ENCODE data around the gene NFKBIE. TPM values are rescaled to one million over a fixed set of nuclear protein-coding genes. Genes with fewer than 3 reads are reported as not detected.

The NFKBIE gene
- total RNA-seq, 1 experiment from 2014 or later: 7.6 TPM

- H3K79me2 ChIP-seq (ENCODE audit: insufficient read depth, low read length): peaks cover 55% of the 10 kb centered on the region
- intact Hi-C loops (cut with micrococcal nuclease): no loop called here
- H3K36me3 ChIP-seq (ENCODE audit: control insufficient read depth in 1 of 2, insufficient read depth in 2 of 2, low read length in 2 of 2): peaks cover 1 to 15% of the 10 kb centered on the region in 2 experiments; a peak in 2 of 4 replicates
- BruUV-seq (replicated peaks): TSS peak; percentile 52
- DNase-seq (ENCODE audit: low read depth, low spot score): no peak
- H3K4me3 ChIP-seq (replicated peaks in 1 of 2; ENCODE audit: low read depth in 1 of 2, low read length in 2 of 2): peak overlapping the region; percentile 65 to 74
- H2AFZ ChIP-seq (ENCODE audit: low read depth, low read length, poor library complexity, severe bottlenecking): no peak overlapping the region
- POLR2A ChIA-PET: interaction anchor here (1.0 to 3.0 kb wide), 6 partner anchors 10 to 92 kb away, joined by 3 to 27 read pairs (median 6); partner anchors contain the start of gene HSP90AB1
- CTCF ChIA-PET: interaction anchor here (0.7 to 3.7 kb wide), 8 partner anchors 10 to 79 kb away, joined by 3 to 22 read pairs (median 4); no protein-coding TSS in a partner anchor
- peak overlapping the region; percentile 81 for H3K27ac ChIP-seq (ENCODE audit: low read depth, low read length)
- H4K20me1 ChIP-seq (ENCODE audit: insufficient read depth): peaks cover 4% of the 10 kb centered on the region; the same call in 1 of the 2 replicates
- ATAC-seq: peak; percentile 16
- TF ChIP-seq REST (IDR thresholded peaks at IDR 0.05; ENCODE audit: low read depth) (no peak), SRF (IDR thresholded peaks at IDR 0.05; ENCODE audit: low read depth) (no peak), POLR2AphosphoS5 (IDR thresholded peaks at IDR 0.05; ENCODE audit: low read depth, low read length) (no peak), SP1 (IDR thresholded peaks at IDR 0.05; ENCODE audit: low read depth) (no peak), CBX3 (IDR thresholded peaks at IDR 0.05; ENCODE audit: low read depth) (no peak), CTCF (IDR thresholded peaks at IDR 0.05 in 2 of 3, conservative IDR thresholded peaks at IDR 0.05 in 1 of 3; ENCODE audit: borderline replicate concordance in 1 of 3, insufficient read depth in 1 of 3, low read depth in 2 of 3, low read length in 2 of 3) (no peak), EGR1 (IDR thresholded peaks at IDR 0.05; ENCODE audit: low read depth) (no peak), RAD21 (IDR thresholded peaks at IDR 0.05; ENCODE audit: low read depth) (no peak), ZFX (IDR thresholded peaks at IDR 0.05) (no peak), SIN3A (IDR thresholded peaks at IDR 0.05; ENCODE audit: low read depth) (no peak), CEBPB (IDR thresholded peaks at IDR 0.05; ENCODE audit: low read depth) (no peak), TCF7L2 (IDR thresholded peaks at IDR 0.05; ENCODE audit: borderline replicate concordance, extremely low read depth, insufficient read depth, insufficient read length) (no peak), ZBTB33 (IDR thresholded peaks at IDR 0.05; ENCODE audit: extremely low read depth, insufficient replicate concordance, low read length) (no peak), FOSL1 (IDR thresholded peaks at IDR 0.05; ENCODE audit: low read depth) (no peak), ZNF274 (IDR thresholded peaks at IDR 0.05; ENCODE audit: low read depth, low read length) (no peak)
- no peaks in the 10 kb centered on the region for H3K9me3 ChIP-seq (ENCODE audit: control insufficient read depth in 1 of 2, insufficient read depth in 1 of 2, low read depth in 1 of 2, low read length in 2 of 2)
- H3K9me2 ChIP-seq (ENCODE audit: insufficient read depth): no peaks in the 10 kb centered on the region
- RAD21 ChIA-PET (ENCODE audit: low non-redundant PET in 1 of 2, low total read pairs in 2 of 2, uncharacterized antibody in 2 of 2, unreplicated experiment in 2 of 2): no interaction called here
- peaks cover 33 to 59% of the 10 kb centered on the region in 2 experiments for H3K4me1 ChIP-seq (ENCODE audit: control insufficient read depth in 1 of 2, insufficient read depth in 2 of 2, low read length in 2 of 2)
- H3K4me2 ChIP-seq (ENCODE audit: low read length): peak overlapping the region; percentile 93
- H3K27me3 ChIP-seq (ENCODE audit: insufficient read depth, low read length): no peaks in the 10 kb centered on the region
- peak overlapping the region; percentile 81 for H3K9ac ChIP-seq (ENCODE audit: low read length)
These were observed 41.1 kb downstream of the NFKBIE start for GRCh38 chr6:44224029-44224964.

Data from HCT116 (cell line).